NCI-H1417 treated with DMSO at 0.1 percent for 48 hours (cell line): ENCODE results near the gene IL17RA.
"Not testable (repeated sequence)": the region's sequence is repeated elsewhere in the genome, so short reads cannot be mapped to it uniquely, and the experiment has no call there.

Experiments
- DNase-seq: peaks from one replicate; lab custom pipeline; 2025; lab: John Stamatoyannopoulos, UW

IL17RA gene

GRCh38 chr22:17084554-17085276 lies at the start of gene IL17RA:
TSS of gene IL17RA (plus strand) at chr22:17085000. CDS start at chr22:17085092, 92 bp downstream.
- DNase-seq, result peak; percentile 14

- DNase-seq, result no peak
These were observed 49.6 kb upstream of the IL17RA start for GRCh38 chr22:17035246-17035645.

GRCh38 chr22:17035976-17036841 lies 48.6 kb upstream of the IL17RA start:
- not testable (repeated sequence) for DNase-seq

- DNase-seq, result not testable (repeated sequence)
These were observed 47.7 kb upstream of the IL17RA start for GRCh38 chr22:17036842-17037711.

GRCh38 chr22:17043521-17043920 lies 41.3 kb upstream of the IL17RA start:
- no peak for DNase-seq

- DNase-seq, result no peak
These were observed 38.0 kb upstream of the IL17RA start for GRCh38 chr22:17046566-17047348.

- DNase-seq, result no peak
These were observed 37.1 kb upstream of the IL17RA start for GRCh38 chr22:17047656-17048055.

GRCh38 chr22:17056058-17056457 lies 28.7 kb upstream of the IL17RA start:
- DNase-seq, result no peak

GRCh38 chr22:17056807-17057206 lies 28.0 kb upstream of the IL17RA start:
- no peak for DNase-seq

- DNase-seq, result no peak
These were observed 26.6 kb upstream of the IL17RA start for GRCh38 chr22:17057959-17058814.

GRCh38 chr22:17060126-17060525 lies 24.7 kb upstream of the IL17RA start:
- no peak for DNase-seq

- no peak for DNase-seq
These were observed 21.2 kb upstream of the IL17RA start for GRCh38 chr22:17063411-17064106.

GRCh38 chr22:17064498-17065100 lies 20.2 kb upstream of the IL17RA start:
- DNase-seq, result no peak

- no peak for DNase-seq
These were observed 19.4 kb upstream of the IL17RA start for GRCh38 chr22:17065433-17065832.

GRCh38 chr22:17072877-17073276 lies 11.9 kb upstream of the IL17RA start:
- DNase-seq, result no peak

GRCh38 chr22:17074648-17075002 lies 10.2 kb upstream of the IL17RA start:
- DNase-seq, result no peak

GRCh38 chr22:17077255-17077654 lies 7.5 kb upstream of the IL17RA start:
- no peak for DNase-seq

- DNase-seq, result no peak
These were observed 5.2 kb upstream of the IL17RA start for GRCh38 chr22:17079572-17079971.

- no peak for DNase-seq
These were observed 1.5 kb upstream of the IL17RA start for GRCh38 chr22:17083255-17083654.
